HG03196 (cell line): Measurements from ENCODE around the gene TBXA2R.

Experiments
- ATAC-seq: cut with Tn5 transposase; IDR thresholded peaks from one replicate; pipeline ENCODE4 v1.9.1; 2021; ENCODE audit not compliant: unreplicated experiment

TBXA2R gene

DNA sequence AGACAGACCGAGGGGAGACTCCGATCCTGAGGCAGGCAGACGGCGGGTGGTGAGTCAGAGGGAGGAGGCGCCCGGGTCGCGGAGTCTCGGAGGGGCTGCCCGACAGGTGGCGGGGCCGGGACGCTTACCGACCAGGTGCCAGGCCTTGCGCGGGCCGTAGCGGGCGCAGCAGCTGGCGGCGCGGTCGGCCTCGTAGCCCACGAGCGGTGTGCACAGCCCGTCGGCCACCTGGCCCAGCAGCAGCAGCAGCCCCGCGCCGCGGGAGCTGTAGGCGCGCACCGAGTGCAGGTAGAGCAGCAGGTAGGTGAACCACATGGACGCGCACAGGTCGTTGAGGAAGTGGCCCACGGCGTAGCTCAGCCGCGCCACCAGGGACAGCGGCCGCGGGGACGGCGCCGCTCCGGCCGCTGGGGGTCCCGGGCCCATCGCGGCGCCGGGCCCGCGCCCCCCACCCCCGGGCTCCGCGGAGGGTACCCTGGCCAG, 49.7 kb downstream of the TBXA2R start:
- ATAC-seq = peak; percentile 8

- no peak for ATAC-seq
These were observed 50.2 kb downstream of the TBXA2R start for GRCh38 chr19:3556423-3556977.

DNA sequence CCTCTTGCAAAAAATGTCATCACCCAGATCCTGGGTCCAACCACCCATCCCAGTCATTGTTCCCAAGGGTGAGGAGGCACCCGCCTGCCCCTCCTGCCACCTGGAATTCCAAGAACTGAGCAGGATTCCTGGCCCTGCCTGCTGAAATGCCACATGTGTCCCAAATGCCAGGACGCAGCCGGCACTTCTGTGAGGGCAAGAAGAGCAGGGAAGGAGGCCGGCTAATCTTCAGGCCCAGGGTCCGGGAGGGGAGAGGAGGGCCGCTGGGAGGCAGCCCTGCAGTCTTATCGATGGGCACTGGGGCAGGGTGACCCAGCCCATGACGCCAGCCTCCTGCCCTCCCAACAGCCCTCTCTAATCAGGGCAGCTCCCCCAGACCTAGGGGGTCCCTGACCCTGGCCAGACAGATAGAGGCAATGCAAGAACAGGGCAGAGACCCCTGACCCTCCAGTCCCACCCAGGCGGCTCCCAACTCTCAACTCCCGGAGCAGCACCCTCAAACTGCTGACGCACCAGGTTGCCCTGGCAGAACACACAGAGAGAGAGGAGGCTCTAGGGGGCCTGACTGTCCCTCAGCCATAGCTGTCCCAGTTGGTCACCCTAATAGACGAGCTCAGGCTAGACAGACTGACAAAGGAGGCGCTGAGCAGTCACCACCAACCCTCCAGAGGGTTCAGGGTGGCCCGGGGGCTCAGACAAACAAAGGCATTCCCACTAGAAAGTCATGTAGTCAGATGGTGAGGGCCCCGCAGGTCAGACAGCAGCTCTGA, 50.8 kb downstream of the TBXA2R start:
- no peak for ATAC-seq

DNA sequence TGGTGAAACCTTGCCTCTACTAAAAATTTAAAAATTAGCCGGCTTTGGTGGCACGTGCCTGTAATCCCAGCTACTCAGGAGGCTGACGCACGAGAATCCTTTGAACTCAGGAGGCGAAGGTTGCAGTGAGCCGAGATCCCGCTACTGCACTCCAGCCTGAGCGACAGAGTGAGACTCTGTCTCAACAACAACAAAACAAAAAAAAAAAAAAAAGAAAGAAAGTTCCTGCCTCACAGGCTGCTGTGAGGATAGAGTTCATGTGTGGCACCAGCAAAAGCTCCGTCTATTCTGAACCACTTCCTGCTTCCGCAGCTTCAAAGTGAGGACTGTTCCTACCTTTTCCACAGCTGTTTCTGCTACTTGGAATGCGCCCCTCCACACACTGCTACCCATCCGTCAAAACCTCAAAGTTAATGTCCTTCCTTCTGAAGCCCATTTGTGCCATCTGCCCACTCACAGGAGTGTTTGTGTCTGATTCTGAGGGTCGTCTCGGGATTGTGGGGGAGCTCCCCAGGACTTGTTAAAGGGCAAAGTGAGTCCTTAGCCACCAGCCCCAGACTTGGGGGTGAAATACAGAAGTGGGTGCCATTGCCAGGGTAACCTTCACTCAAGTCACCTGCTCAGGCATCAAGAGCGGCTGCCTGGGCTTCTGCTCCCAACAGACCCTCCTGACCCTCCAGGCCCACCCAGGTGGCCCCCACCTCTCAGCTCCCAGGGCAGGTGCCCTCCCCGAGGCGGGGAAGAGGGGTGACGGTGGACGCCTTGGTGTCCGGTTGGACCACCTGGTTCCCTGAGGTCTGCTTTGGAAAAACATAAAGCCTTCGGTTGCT, 52.2 kb downstream of the TBXA2R start:
- no peak for ATAC-seq

DNA sequence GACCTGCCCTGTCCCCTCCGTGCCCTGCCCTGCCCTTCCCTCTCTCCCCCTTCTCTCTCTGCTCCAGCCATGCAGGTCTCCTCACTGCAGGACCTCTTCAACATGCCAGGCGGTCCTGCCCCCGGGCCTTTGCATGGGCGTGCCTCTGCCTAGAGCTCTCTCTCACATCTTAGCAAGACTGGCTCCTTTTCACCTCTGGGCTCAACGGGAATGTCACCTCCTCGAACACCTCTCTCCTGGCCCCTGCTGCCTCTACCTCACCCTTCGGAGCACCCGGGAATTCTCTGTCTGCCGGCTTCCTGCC, 54.9 kb downstream of the TBXA2R start:
- no peak for ATAC-seq

DNA sequence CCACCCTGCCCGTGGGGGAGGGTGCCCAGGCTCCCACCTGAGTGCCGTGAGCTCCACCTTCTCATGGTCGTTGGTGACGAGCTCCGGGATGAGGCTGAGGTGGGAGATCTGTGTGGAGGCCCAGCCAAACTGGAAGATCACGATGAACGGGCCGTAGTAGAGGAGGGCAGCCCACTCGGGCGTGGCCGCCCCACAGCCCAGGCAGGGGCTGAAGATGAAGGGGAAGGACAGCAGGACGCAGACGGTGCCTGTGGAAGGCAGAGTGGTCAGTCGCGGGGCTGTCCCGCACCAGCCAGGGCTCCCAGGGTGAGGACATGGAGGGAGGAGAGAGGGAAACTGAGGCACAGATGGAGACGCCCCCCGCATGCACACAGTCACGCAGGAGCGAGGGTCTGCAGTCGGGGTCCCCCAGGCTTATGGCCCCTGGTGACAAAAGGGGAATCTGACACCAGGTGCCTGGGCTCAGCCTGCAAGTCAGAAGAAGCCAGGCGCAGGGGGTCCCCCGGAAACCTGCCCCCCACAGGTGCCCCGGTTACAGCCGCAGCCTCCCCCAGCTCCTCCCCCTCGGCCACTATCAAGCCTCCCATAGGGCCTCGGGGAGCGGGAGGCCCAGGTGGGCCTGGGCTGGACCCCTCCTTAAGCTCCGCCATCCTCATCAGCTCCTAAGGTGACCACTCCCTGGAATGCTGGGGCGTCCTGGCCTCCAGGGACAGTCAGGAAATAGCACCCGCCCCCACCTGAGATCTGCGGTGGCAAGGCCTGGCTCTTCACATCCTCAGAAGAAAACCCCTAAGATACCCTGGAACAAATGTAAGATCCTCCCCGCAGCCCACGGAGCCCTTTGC, 55.5 kb downstream of the TBXA2R start:
- ATAC-seq = no peak

DNA sequence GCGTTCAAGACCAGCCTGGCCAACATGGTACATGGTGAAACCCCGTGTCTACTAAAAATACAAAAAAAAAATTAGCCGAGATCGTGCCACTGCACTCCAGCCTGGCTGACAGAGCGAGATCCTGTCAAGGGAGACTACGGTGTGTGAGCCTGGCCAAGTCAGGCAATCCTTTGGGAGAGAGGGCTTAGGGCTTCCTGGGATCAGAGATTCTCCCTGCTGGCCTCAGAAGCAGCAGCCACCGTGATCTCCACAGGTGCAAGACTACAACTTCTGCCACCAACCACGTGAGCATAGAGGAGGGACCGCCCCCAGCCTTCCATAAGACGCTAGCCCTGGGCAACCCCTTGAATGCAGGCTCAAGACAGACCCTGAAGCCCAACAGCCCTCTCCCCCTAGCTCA, 56.9 kb downstream of the TBXA2R start:
- ATAC-seq = no peak

GRCh38 chr19:3548606-3549005, 58.1 kb downstream of the TBXA2R start:
- no peak for ATAC-seq

DNA sequence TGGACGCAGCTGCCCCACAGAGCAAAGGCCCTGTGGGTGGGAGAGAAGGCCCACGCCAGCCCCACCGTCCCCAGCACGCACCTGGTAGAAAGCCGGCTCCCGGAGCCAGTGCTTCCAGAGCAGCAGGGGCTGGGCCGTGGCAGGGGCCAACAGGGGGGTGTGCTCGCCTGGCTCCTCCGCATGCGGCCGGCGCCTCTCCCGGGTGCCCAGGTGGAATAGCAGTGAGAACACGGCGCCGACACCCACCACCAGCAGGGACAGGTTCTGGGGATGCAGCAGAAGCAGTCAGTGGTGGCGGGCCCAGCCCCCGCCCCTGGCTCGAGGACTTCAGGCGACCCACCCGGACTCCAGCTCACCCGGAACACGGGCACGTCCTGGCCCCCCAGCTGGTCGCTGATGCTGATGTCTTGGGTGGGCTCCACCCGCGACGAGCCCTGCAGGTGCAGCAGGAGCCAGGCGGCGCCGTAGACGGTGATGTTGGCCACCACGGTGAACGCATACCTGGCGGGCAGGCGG, 58.9 kb downstream of the TBXA2R start:
- ATAC-seq = no peak

GRCh38 chr19:3547301-3547731, 59.4 kb downstream of the TBXA2R start:
- ATAC-seq = no peak

GRCh38 chr19:3546119-3546518, 60.6 kb downstream of the TBXA2R start:
- no peak for ATAC-seq

GRCh38 chr19:3545669-3546034, 61.0 kb downstream of the TBXA2R start:
- ATAC-seq = no peak

DNA sequence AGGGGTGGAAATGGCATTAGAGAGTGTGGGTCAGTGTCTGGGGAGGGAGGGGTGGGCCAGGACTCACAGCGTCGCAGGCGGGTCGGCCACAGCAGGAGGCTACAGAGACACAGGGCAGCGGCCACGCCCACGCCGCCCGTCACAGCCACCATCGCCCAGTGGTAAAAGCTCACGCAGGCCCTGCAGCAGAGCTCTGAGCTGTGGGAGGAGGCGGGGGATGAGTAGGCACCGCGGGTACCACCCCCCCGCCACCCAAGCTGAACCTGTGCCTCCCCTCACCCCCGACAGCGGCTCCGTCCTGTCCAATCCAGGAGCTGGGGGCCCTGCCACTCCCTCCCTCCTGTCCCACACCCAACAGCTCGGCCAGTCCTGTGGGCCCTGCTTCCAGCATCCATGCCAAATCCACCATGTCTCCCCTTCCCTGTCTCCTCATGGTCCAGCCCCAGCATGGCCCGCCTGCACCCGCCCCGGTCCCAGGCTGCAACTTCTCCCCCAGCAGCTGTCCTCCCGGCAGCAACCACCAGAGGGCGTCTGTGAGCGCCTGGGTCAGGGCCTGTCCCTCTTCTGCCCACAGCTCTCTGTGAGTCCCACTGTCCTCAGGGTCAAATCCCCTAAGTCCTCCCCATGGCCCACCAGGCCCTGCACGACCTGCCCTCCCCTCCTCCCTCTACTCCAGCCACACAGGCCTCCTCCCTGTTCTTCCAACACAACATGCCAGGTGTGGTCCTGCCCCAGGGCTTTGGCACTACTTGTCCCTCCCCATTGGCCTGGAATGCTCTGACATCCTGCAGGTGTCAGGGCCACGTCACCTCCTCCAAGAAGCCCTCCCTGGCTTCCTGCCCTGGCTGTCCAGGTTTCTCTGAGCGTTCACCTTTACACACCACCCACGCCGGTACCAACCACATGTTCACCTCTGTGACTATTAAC, 61.7 kb downstream of the TBXA2R start:
- no peak for ATAC-seq
